Activated CD8-positive, alpha-beta memory T cell treated with anti-CD3 and anti-CD28 coated beads, Interleukin-2, amount 50 U/mL, for 4 hours (primary cell): ENCODE results near the gene NDUFB4.

ENCODE experiments used
- DNase-seq: peaks from one replicate; pipeline ENCODE4 v3.0.0-alpha.2; 2020

The NDUFB4 gene

GRCh38 chr3:120640231-120640630 is 44.1 kb downstream of the NDUFB4 start:
- no peak for DNase-seq

GRCh38 chr3:120641696-120642246 is 45.6 kb downstream of the NDUFB4 start:
- DNase-seq = no peak

- DNase-seq = no peak
Observed at GRCh38 chr3:120642368-120642948, 46.3 kb downstream of the NDUFB4 start.

DNA sequence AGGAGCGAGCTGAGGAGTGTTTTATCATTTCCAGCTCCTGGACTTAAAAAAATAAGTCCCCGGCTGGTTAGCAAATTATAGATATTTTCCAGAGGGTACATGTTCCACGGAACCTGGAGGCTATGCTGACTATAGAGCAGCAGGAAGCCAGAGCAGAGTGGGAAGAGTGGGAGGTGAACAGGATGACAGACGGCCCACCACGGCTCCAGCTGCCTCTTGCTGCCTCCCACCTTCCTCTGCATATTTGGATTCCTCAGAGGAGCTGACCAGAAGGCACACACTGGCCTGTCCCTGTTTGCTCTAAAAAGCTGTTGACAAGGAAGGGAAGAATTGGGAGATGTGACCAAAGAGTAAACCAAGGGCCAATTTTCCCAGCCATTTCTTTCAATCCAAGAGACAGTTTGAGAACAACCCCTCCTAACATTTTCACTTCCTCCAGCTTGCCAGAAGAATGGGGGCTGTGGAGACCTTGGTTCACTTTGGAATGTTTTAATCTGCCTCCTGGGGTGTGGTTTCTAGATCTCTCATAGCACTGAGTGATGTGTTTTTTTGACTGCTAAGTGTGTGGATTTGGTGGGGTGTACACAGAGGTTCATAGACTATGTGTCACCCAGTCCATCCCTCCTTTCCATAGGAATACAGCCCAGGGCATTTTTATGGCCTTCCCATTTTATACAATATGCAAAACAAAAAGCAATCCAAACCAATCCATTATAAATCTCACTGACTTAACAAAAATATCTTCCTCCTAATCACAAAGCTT is 49.1 kb downstream of the NDUFB4 start:
- no peak for DNase-seq

DNA sequence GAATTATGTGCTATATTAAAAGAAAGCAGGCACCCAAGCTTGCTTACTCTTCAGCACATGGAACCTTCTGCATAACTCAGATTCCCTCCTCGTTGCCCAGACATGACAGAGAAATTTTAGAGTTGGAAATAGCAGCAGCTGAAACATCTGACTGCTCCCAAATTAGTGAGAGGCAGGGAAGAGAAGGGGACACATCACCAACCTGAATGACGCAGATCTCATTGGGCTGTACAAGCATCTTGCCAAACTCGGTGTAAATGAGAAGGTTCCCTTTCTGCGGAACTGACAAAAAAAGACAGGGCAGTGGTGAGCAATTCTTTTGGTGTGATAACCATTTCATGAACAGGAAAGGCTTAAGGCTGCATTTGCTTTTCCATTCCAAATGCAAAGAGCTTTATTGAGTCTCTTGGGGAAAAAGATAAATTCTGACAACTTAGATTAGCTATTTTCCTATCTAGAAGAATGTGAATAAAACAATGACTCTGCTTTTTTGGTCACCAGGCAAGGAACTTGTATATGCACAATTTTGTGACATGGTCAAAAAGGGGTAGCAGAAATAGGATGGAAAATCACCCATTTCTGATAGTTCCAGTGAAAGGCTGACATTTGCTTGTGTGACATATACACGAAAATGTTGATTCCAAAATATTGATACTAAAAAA is 50.8 kb downstream of the NDUFB4 start:
- DNase-seq = no peak

GRCh38 chr3:120648290-120648689 is 52.2 kb downstream of the NDUFB4 start:
- no peak for DNase-seq

DNA sequence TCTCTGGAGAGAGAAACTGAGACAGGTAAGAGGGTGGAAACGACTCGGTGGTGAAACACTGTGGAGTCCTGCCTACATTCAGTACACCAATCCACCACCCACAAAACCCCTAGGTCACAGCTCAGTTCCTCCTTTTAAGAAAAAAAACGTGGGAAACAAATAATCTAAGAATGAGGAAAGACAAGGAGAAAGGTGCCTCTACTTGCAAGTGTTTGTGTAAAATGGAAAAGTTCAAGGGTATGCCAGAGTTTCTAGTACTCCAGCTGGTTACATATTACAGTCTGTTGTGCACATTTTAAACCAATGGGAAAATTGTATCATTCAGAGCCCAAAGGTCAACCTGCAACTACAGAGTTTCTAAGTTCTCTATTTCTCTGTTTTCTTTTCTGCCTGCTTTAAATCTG is 53.7 kb downstream of the NDUFB4 start:
- DNase-seq = no peak

DNA sequence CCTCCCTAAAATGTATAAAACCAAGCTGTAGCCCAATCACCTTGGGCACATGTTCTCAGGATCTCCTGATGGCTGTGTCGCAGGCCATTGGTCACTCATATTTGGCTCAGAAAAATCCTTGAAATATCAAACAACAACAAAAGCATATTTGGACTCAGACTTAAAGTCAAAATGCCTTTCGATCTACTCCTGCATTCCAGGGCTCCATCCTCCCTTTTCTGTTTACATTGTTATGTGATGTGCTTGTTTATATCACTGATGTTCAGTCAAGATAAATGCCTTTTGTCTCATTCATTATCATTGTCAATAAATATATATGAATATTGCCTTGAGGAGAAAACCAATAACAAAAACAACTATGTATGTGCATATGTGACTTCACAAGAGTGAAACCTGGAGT is 54.2 kb downstream of the NDUFB4 start:
- no peak for DNase-seq
